GM10266 (cell line): Measurements from ENCODE around the gene PIP.
"Not testable (repeated sequence)": the region's sequence is repeated elsewhere in the genome, so short reads cannot be mapped to it uniquely, and the experiment has no call there.

ENCODE experiments used
- DNase-seq: peaks from one replicate; pipeline ENCODE4 v3.0.0; 2012; ENCODE audit errors: extremely low spot score
- CTCF ChIP-seq: IDR thresholded peaks from 2 replicates; pipeline ENCODE4 v1.5.1; 2012; ENCODE audit warnings: mild to moderate bottlenecking, low read depth; ENCODE audit not compliant: control insufficient read depth, insufficient read depth; ENCODE audit errors: missing control alignments

The PIP gene

GRCh38 chr7:143131781-143132180, at the start of gene PIP:
PIP (plus strand) TSS chr7:143132077; CDS start chr7:143132117, 40 bp downstream.
- TF ChIP-seq CTCF: no peak
- DNase-seq: no peak

- no peak for TF ChIP-seq CTCF
- DNase-seq: no peak
Measured at GRCh38 chr7:143085109-143085508, 46.8 kb upstream of the PIP start.

- not testable (repeated sequence) for DNase-seq
Measured at GRCh38 chr7:143085610-143086009, 46.3 kb upstream of the PIP start.

GRCh38 chr7:143088549-143089231, 43.2 kb upstream of the PIP start:
- not testable (repeated sequence) for DNase-seq

- no peak for TF ChIP-seq CTCF
- DNase-seq: no peak
Measured at GRCh38 chr7:143096146-143096545, 35.7 kb upstream of the PIP start.

GRCh38 chr7:143099579-143099978, 32.3 kb upstream of the PIP start:
- not testable (repeated sequence) for DNase-seq

- TF ChIP-seq CTCF: no peak
- no peak for DNase-seq
Measured at GRCh38 chr7:143104759-143105158, 27.1 kb upstream of the PIP start.

GRCh38 chr7:143108019-143108418, 23.9 kb upstream of the PIP start:
- DNase-seq: not testable (repeated sequence)

GRCh38 chr7:143117395-143117794, 14.5 kb upstream of the PIP start:
- TF ChIP-seq CTCF: no peak
- DNase-seq: no peak
